ENCODE measurements around the gene GHR.

The GHR gene

DNA sequence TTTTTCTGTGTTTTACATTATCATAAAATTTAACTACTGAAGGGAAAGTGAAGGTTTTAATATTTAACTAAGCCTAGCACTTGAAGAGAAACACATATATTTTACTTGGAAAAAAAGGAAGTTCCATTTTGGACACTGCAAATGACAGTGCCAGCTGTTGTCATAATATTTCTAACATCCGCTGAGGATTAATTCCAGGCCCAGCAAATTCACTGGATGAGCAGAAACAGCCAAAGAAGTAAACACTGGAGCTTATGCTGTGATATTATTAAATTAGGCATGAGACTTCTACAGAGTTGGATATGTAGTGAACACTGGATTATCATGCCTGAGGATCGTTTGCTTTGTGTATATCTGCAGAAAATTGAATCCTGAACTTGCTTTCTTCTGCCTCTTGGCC lies 67.6 kb downstream of the GHR start:
- CTCF ChIA-PET: no interaction called here
- no peak overlapping the region for H3K27ac ChIP-seq (ENCODE audit: insufficient read depth in 1 of 2, low read depth in 1 of 2, low read length in 2 of 2, poor library complexity in 1 of 2, severe bottlenecking in 2 of 2)

GRCh38 chr5:42491699-42492098 lies 68.5 kb downstream of the GHR start:
- CTCF ChIA-PET: no interaction called here
- no peaks in the 10 kb centered on the region for H3K4me1 ChIP-seq (ENCODE audit: control extremely low read depth in 1 of 4, control insufficient read depth in 4 of 4, insufficient read depth in 4 of 4, low read length in 3 of 4)
- no peaks in the 10 kb centered on the region for H3K36me3 ChIP-seq (ENCODE audit: control insufficient read depth in 4 of 4, insufficient read depth in 4 of 4, low read length in 3 of 4)
- H3K27ac ChIP-seq (ENCODE audit: insufficient read depth in 1 of 2, low read depth in 1 of 2, low read length in 2 of 2, poor library complexity in 1 of 2, severe bottlenecking in 2 of 2): no peak overlapping the region
- POLR2A ChIA-PET: no interaction called here
- no peaks in the 10 kb centered on the region for H3K9me3 ChIP-seq (ENCODE audit: control extremely low read depth in 1 of 5, control insufficient read depth in 4 of 5, insufficient read depth in 2 of 5, low read depth in 1 of 5, low read length in 4 of 5)
- no peaks in the 10 kb centered on the region for H3K27me3 ChIP-seq (replicated peaks in 2 of 5; ENCODE audit: control insufficient read depth in 4 of 5, insufficient read depth in 5 of 5, low read length in 4 of 5)
- WGBS (ENCODE audit: insufficient coverage): 94% methylated on average over 3 of the region's 3 CpGs
- H3K4me3 ChIP-seq (ENCODE audit: control insufficient read depth in 1 of 7, extremely low read depth in 1 of 7, insufficient read depth in 4 of 7, low read depth in 2 of 7, low read length in 6 of 7): no peak overlapping the region
- no peak for DNase-seq

More for the DNA sequence above, 67.6 kb downstream of the GHR start:
- no peak overlapping the region for H3K4me3 ChIP-seq (ENCODE audit: control insufficient read depth in 1 of 7, extremely low read depth in 1 of 7, insufficient read depth in 4 of 7, low read depth in 2 of 7, low read length in 6 of 7)
- H3K4me1 ChIP-seq (ENCODE audit: control extremely low read depth in 1 of 4, control insufficient read depth in 4 of 4, insufficient read depth in 4 of 4, low read length in 3 of 4): no peaks in the 10 kb centered on the region
- 82% methylated on average over 1 of the region's 2 CpGs for WGBS (ENCODE audit: insufficient coverage)
- no peak for DNase-seq
- POLR2A ChIA-PET: no interaction called here
- no peaks in the 10 kb centered on the region for H3K27me3 ChIP-seq (replicated peaks in 2 of 5; ENCODE audit: control insufficient read depth in 4 of 5, insufficient read depth in 5 of 5, low read length in 4 of 5)
- H3K9me3 ChIP-seq (ENCODE audit: control extremely low read depth in 1 of 5, control insufficient read depth in 4 of 5, insufficient read depth in 2 of 5, low read depth in 1 of 5, low read length in 4 of 5): no peaks in the 10 kb centered on the region
- no peaks in the 10 kb centered on the region for H3K36me3 ChIP-seq (ENCODE audit: control insufficient read depth in 4 of 4, insufficient read depth in 4 of 4, low read length in 3 of 4)

DNA sequence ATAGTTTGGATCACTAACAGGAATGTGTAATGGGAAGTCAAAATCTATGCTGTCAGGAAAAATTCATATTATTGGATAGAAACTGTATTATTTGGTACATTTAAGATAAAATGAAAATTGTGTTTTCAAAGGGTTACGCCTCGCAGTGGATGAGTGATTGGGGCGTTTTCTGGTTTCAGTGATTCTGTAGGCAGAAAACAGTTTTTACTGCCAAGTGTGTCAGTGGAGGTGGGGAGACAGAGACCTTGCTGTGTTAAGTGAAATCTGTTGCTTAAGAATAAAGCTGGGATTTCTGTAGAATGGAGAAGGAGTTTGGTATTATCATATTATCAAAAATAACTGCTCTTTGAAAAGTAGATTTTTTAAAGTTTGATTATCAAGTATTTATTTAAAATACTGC lies 69.7 kb downstream of the GHR start:
- H3K36me3 ChIP-seq (ENCODE audit: control insufficient read depth in 4 of 4, insufficient read depth in 4 of 4, low read length in 3 of 4): no peaks in the 10 kb centered on the region
- CTCF ChIA-PET: no interaction called here
- no peak for DNase-seq
- no CpG with 5 or more reads among the region's 3 CpGs for WGBS (ENCODE audit: insufficient coverage)
- no peaks in the 10 kb centered on the region for H3K9me3 ChIP-seq (ENCODE audit: control extremely low read depth in 1 of 5, control insufficient read depth in 4 of 5, insufficient read depth in 2 of 5, low read depth in 1 of 5, low read length in 4 of 5)
- no peak overlapping the region for H3K27ac ChIP-seq (ENCODE audit: insufficient read depth in 1 of 2, low read depth in 1 of 2, low read length in 2 of 2, poor library complexity in 1 of 2, severe bottlenecking in 2 of 2)
- H3K27me3 ChIP-seq (replicated peaks in 2 of 5; ENCODE audit: control insufficient read depth in 4 of 5, insufficient read depth in 5 of 5, low read length in 4 of 5): no peaks in the 10 kb centered on the region
- POLR2A ChIA-PET: no interaction called here
- no peak overlapping the region for H3K4me3 ChIP-seq (ENCODE audit: control insufficient read depth in 1 of 7, extremely low read depth in 1 of 7, insufficient read depth in 4 of 7, low read depth in 2 of 7, low read length in 6 of 7)
- no peaks in the 10 kb centered on the region for H3K4me1 ChIP-seq (ENCODE audit: control extremely low read depth in 1 of 4, control insufficient read depth in 4 of 4, insufficient read depth in 4 of 4, low read length in 3 of 4)

- H3K9me3 ChIP-seq (ENCODE audit: control extremely low read depth in 1 of 5, control insufficient read depth in 4 of 5, insufficient read depth in 2 of 5, low read depth in 1 of 5, low read length in 4 of 5): no peaks in the 10 kb centered on the region
- POLR2A ChIA-PET: interaction anchor here (0.5 kb wide), 1 partner anchor 10 kb away, joined by 4 read pairs; no protein-coding TSS in a partner anchor
- DNase-seq: no peak
- H3K4me1 ChIP-seq (ENCODE audit: control extremely low read depth in 1 of 4, control insufficient read depth in 4 of 4, insufficient read depth in 4 of 4, low read length in 3 of 4): no peaks in the 10 kb centered on the region
- H3K4me3 ChIP-seq (ENCODE audit: control insufficient read depth in 1 of 7, extremely low read depth in 1 of 7, insufficient read depth in 4 of 7, low read depth in 2 of 7, low read length in 6 of 7): no peak overlapping the region
- H3K36me3 ChIP-seq (ENCODE audit: control insufficient read depth in 4 of 4, insufficient read depth in 4 of 4, low read length in 3 of 4): no peaks in the 10 kb centered on the region
- no peak overlapping the region for H3K27ac ChIP-seq (ENCODE audit: insufficient read depth in 1 of 2, low read depth in 1 of 2, low read length in 2 of 2, poor library complexity in 1 of 2, severe bottlenecking in 2 of 2)
- CTCF ChIA-PET: no interaction called here
- H3K27me3 ChIP-seq (replicated peaks in 2 of 5; ENCODE audit: control insufficient read depth in 4 of 5, insufficient read depth in 5 of 5, low read length in 4 of 5): no peaks in the 10 kb centered on the region
- 100% methylated on average over 3 of the region's 4 CpGs for WGBS (ENCODE audit: insufficient coverage)
Observed at GRCh38 chr5:42494414-42494813, 71.2 kb downstream of the GHR start.

GRCh38 chr5:42495914-42496313 lies 72.7 kb downstream of the GHR start:
- CTCF ChIA-PET: interaction anchor here (1.3 kb wide), 1 partner anchor 19 kb away, joined by 3 read pairs; no protein-coding TSS in a partner anchor
- no peaks in the 10 kb centered on the region for H3K27me3 ChIP-seq (replicated peaks in 2 of 5; ENCODE audit: control insufficient read depth in 4 of 5, insufficient read depth in 5 of 5, low read length in 4 of 5)
- no peak overlapping the region for H3K27ac ChIP-seq (ENCODE audit: insufficient read depth in 1 of 2, low read depth in 1 of 2, low read length in 2 of 2, poor library complexity in 1 of 2, severe bottlenecking in 2 of 2)
- no peak overlapping the region for H3K4me3 ChIP-seq (ENCODE audit: control insufficient read depth in 1 of 7, extremely low read depth in 1 of 7, insufficient read depth in 4 of 7, low read depth in 2 of 7, low read length in 6 of 7)
- H3K9me3 ChIP-seq (ENCODE audit: control extremely low read depth in 1 of 5, control insufficient read depth in 4 of 5, insufficient read depth in 2 of 5, low read depth in 1 of 5, low read length in 4 of 5): no peaks in the 10 kb centered on the region
- H3K4me1 ChIP-seq (ENCODE audit: control extremely low read depth in 1 of 4, control insufficient read depth in 4 of 4, insufficient read depth in 4 of 4, low read length in 3 of 4): no peaks in the 10 kb centered on the region
- H3K36me3 ChIP-seq (ENCODE audit: control insufficient read depth in 4 of 4, insufficient read depth in 4 of 4, low read length in 3 of 4): no peaks in the 10 kb centered on the region
- 100% methylated on average over 1 of the region's 2 CpGs for WGBS (ENCODE audit: insufficient coverage)
- POLR2A ChIA-PET: no interaction called here
- no peak for DNase-seq

DNA sequence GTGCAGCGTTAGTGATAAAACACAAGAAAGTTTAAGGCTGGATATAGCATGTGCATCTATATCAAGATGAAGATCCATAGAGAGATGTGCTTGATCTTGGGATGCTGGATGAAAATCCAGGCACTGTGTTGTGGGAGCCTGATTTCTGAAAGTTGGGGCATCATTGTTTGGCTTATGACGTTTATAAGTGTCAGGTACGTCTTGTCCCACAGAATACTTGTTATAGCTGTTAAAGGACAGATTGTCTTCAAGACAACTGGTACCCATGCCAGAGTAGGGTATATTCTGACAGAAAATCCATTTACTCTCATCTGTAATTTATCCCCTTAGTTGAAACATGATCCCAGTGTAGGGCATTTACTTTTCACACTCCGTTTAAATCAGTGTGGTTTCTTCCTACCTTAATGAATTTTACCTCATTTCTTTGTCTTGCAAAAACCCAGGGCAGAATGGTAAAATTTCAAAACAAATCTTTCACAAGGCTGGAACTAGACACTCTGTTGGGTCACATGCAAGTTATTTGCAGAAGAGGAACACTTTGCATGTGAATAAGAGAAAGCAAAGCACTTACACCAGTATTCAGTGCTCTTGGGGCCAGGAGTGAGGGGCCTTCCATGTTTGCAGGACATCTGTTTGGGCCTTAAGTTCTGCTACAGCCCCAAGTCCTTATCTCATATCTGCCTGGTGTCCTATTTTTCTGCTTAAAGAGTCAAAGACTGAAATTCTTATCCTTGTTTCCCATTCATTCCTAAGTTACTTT lies 73.3 kb downstream of the GHR start:
- Histone ChIP-seq H3K27me3 (replicated peaks in 2 of 5; ENCODE audit: control insufficient read depth in 4 of 5, insufficient read depth in 5 of 5, low read length in 4 of 5) (no peaks in the 10 kb centered on the region), H3K4me3 (ENCODE audit: control insufficient read depth in 1 of 7, extremely low read depth in 1 of 7, insufficient read depth in 4 of 7, low read depth in 2 of 7, low read length in 6 of 7) (no peak overlapping the region), H3K4me1 (ENCODE audit: control extremely low read depth in 1 of 4, control insufficient read depth in 4 of 4, insufficient read depth in 4 of 4, low read length in 3 of 4) (no peaks in the 10 kb centered on the region), H3K36me3 (ENCODE audit: control insufficient read depth in 4 of 4, insufficient read depth in 4 of 4, low read length in 3 of 4) (no peaks in the 10 kb centered on the region), H3K27ac (ENCODE audit: insufficient read depth in 1 of 2, low read depth in 1 of 2, low read length in 2 of 2, poor library complexity in 1 of 2, severe bottlenecking in 2 of 2) (no peak overlapping the region), H3K9me3 (ENCODE audit: control extremely low read depth in 1 of 5, control insufficient read depth in 4 of 5, insufficient read depth in 2 of 5, low read depth in 1 of 5, low read length in 4 of 5) (no peaks in the 10 kb centered on the region)
- ChIA-PET CTCF (interaction anchor here (1.3 kb wide), 1 partner anchor 18 kb away, joined by 3 read pairs; no protein-coding TSS in a partner anchor), POLR2A (no interaction called here)
- WGBS (ENCODE audit: insufficient coverage): 86% methylated on average over 3 of the region's 4 CpGs
- DNase-seq: no peak

DNA sequence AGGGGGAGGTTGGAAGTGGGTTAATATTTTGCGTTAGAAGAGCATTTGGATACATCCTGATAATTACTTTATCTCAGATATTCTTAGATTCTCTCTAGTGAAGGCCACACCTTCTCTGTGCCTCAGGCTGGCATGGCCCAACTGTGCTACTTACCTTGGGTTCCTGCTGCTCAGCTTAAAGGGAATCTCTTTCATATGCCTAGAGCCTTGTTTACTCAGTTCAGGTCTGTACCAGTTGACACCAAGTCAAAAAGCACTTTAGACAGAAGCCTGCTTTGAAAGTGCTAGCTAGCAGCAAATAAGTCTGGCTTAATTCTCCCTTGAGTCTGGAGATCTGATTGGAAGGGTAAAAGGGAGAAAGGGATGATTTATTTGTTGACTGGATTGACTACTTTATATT lies 74.8 kb downstream of the GHR start:
- CTCF ChIA-PET: no interaction called here

More for the DNA sequence above, 74.8 kb downstream of the GHR start:
- Histone ChIP-seq H3K4me3 (ENCODE audit: control insufficient read depth in 1 of 7, extremely low read depth in 1 of 7, insufficient read depth in 4 of 7, low read depth in 2 of 7, low read length in 6 of 7) (no peak overlapping the region), H3K9me3 (ENCODE audit: control extremely low read depth in 1 of 5, control insufficient read depth in 4 of 5, insufficient read depth in 2 of 5, low read depth in 1 of 5, low read length in 4 of 5) (no peaks in the 10 kb centered on the region), H3K4me1 (ENCODE audit: control extremely low read depth in 1 of 4, control insufficient read depth in 4 of 4, insufficient read depth in 4 of 4, low read length in 3 of 4) (no peaks in the 10 kb centered on the region), H3K27ac (ENCODE audit: insufficient read depth in 1 of 2, low read depth in 1 of 2, low read length in 2 of 2, poor library complexity in 1 of 2, severe bottlenecking in 2 of 2) (no peak overlapping the region), H3K36me3 (ENCODE audit: control insufficient read depth in 4 of 4, insufficient read depth in 4 of 4, low read length in 3 of 4) (no peaks in the 10 kb centered on the region), H3K27me3 (replicated peaks in 2 of 5; ENCODE audit: control insufficient read depth in 4 of 5, insufficient read depth in 5 of 5, low read length in 4 of 5) (no peaks in the 10 kb centered on the region)
- DNase-seq: no peak
- POLR2A ChIA-PET: no interaction called here
- no CpG with 5 or more reads among the region's 1 CpG for WGBS (ENCODE audit: insufficient coverage)
